HCT116 (cell line): ENCODE measurements around the gene EGFR. TPM values are rescaled to one million over a fixed set of nuclear protein-coding genes. Genes with fewer than 3 reads are reported as not detected.

Experiments
- ATAC-seq: fragments of 200-7000 bp; cut with Tn5 transposase; 2 replicates; pipeline ENCODE4 v1.9.1; 2020; ENCODE audit warnings: mild to moderate bottlenecking, moderate library complexity
- BruUV-seq: library from RNA; stranded (reverse); fragments of 400-500 nt; replicated peaks from 2 replicates; lab custom pipeline; 2021; lab: Mats Ljungman, UMichigan
- CTCF ChIA-PET: fragments of 300-600 bp; sonication (Branson Sonifier 250); formaldehyde crosslinking; loops from one replicate; lab custom pipeline; 2021; ENCODE audit warnings: antibody characterized with exemption; lab: Charles Lee
- POLR2A ChIA-PET: fragments of 300-600, 350-600 bp; sonication (Branson Sonifier 250); formaldehyde crosslinking; loops from one replicate; lab custom pipeline; 2021; ENCODE audit warnings: antibody characterized with exemption; lab: Charles Lee
- RAD21 ChIA-PET, 2 experiments: fragments of 300-600 bp; sonication (Branson Sonifier 250); formaldehyde crosslinking; loops; one replicate each; lab custom pipeline; 2023; ENCODE audit warnings: low total read pairs in 2 of 2; ENCODE audit not compliant: uncharacterized antibody in 2 of 2, unreplicated experiment in 2 of 2, low non-redundant PET in 1 of 2; lab: Charles Lee
- DNase-seq: peaks from one replicate; pipeline ENCODE4 v3.0.0-alpha.2; 2010; ENCODE audit warnings: low read depth, low spot score
- H2AFZ ChIP-seq: fragments of 200-600 bp; shearing (Covaris generic), sonication (generic); 2 replicates; pipeline ENCODE4 v1.6.1; 2017; ENCODE audit warnings: low read depth, mixed run types, mixed read lengths, antibody characterized with exemption, low read length; ENCODE audit not compliant: poor library complexity, severe bottlenecking
- H3K27ac ChIP-seq: 2 replicates; pipeline ENCODE4 v1.5.1; 2012; ENCODE audit warnings: low read depth, low read length
- H3K27me3 ChIP-seq: fragments of 200-600 bp; sonication (generic); 2 replicates; pipeline ENCODE4 v1.6.1; 2016; ENCODE audit warnings: mixed run types, low read length, mixed read lengths; ENCODE audit not compliant: insufficient read depth
- H3K36me3 ChIP-seq, 2 experiments: fragments of 200-500 bp in 1 of 2; fragments of 200-600 bp in 1 of 2; sonication (Bioruptor generic) in 1 of 2; sonication (generic) in 1 of 2; 2 replicates each; pipeline versions ENCODE4 v1.5.1 to v1.6.1; 2014 to 2016; ENCODE audit warnings: low read length in 2 of 2, inconsistent platforms in 1 of 2, mixed read lengths in 1 of 2, mixed run types in 1 of 2; ENCODE audit not compliant: insufficient read depth in 2 of 2, control insufficient read depth in 1 of 2
- H3K4me1 ChIP-seq, 2 experiments: fragments of 200-600 bp in 1 of 2; sonication (generic) in 1 of 2; 2 replicates each; pipeline versions ENCODE4 v1.5.1 to v1.6.1; 2012 to 2017; ENCODE audit warnings: low read length in 2 of 2, inconsistent platforms in 1 of 2, mild to moderate bottlenecking in 1 of 2, mixed read lengths in 1 of 2, mixed run types in 1 of 2, moderate library complexity in 1 of 2; ENCODE audit not compliant: insufficient read depth in 2 of 2, control insufficient read depth in 1 of 2
- H3K4me2 ChIP-seq: fragments of 200-600 bp; sonication (generic); 2 replicates; pipeline ENCODE4 v1.6.1; 2017; ENCODE audit warnings: mixed run types, low read length, mixed read lengths
- H3K4me3 ChIP-seq, 2 experiments: fragments of 200-600 bp in 1 of 2; sonication (generic) in 1 of 2; replicated peaks in 1 of 2; 2 replicates each; pipeline ENCODE4 v1.5.1; 2011 to 2016; ENCODE audit warnings: low read length in 2 of 2, control low read depth in 1 of 2, low read depth in 1 of 2, mild to moderate bottlenecking in 1 of 2, mixed read lengths in 1 of 2, mixed run types in 1 of 2
- H3K79me2 ChIP-seq: fragments of 200-600 bp; sonication (generic); 2 replicates; pipeline ENCODE4 v1.6.1; 2017; ENCODE audit warnings: mild to moderate bottlenecking, mixed run types, low read length, moderate library complexity, mixed read lengths; ENCODE audit not compliant: insufficient read depth
- H3K9ac ChIP-seq: fragments of 200-600 bp; sonication (generic); 2 replicates; pipeline ENCODE4 v1.6.1; 2016; ENCODE audit warnings: low read length, mixed read lengths
- H3K9me2 ChIP-seq: fragments of 200-600 bp; sonication (generic), shearing (Covaris generic); 2 replicates; pipeline ENCODE4 v1.6.1; 2017; ENCODE audit warnings: mixed run types, mild to moderate bottlenecking, moderate library complexity; ENCODE audit not compliant: insufficient read depth
- H3K9me3 ChIP-seq, 2 experiments: fragments of 200-500 bp in 1 of 2; fragments of 200-600 bp in 1 of 2; sonication (Bioruptor generic) in 1 of 2; sonication (generic) in 1 of 2; 2 replicates each; pipeline ENCODE4 v1.6.1; 2014 to 2017; ENCODE audit warnings: low read length in 2 of 2, mixed read lengths in 2 of 2, inconsistent platforms in 1 of 2, low read depth in 1 of 2, mild to moderate bottlenecking in 1 of 2, mixed run types in 1 of 2, moderate library complexity in 1 of 2; ENCODE audit not compliant: control insufficient read depth in 1 of 2, insufficient read depth in 1 of 2
- H4K20me1 ChIP-seq: fragments of 200-600 bp; sonication (generic), shearing (Covaris generic); 2 replicates; pipeline ENCODE4 v1.6.1; 2017; ENCODE audit warnings: mixed run types, mild to moderate bottlenecking, moderate library complexity; ENCODE audit not compliant: insufficient read depth
- ATF3 ChIP-seq: IDR thresholded peaks from 2 replicates; pipeline ENCODE4 v1.6.1; 2012
- CTCF ChIP-seq, 3 experiments: fragments of 200-600 bp in 1 of 3; sonication (generic) in 1 of 3; IDR thresholded peaks in 2 of 3; conservative IDR thresholded peaks in 1 of 3; 2 replicates each; pipeline ENCODE4 v1.5.1; 2012 to 2017; ENCODE audit warnings: low read depth in 2 of 3, low read length in 2 of 3, antibody characterized with exemption in 1 of 3, borderline replicate concordance in 1 of 3, control low read depth in 1 of 3, mild to moderate bottlenecking in 1 of 3, mixed read lengths in 1 of 3, mixed run types in 1 of 3, moderate library complexity in 1 of 3; ENCODE audit not compliant: insufficient read depth in 1 of 3
- EZH2phosphoT487 ChIP-seq: fragments of 200-600 bp; IDR thresholded peaks from 2 replicates; pipeline ENCODE4 v1.6.1; 2018; ENCODE audit warnings: antibody characterized with exemption, borderline replicate concordance
- MAX ChIP-seq: IDR thresholded peaks from 2 replicates; pipeline ENCODE4 v1.6.1; 2012
- TCF7L2 ChIP-seq: IDR thresholded peaks from 2 replicates; pipeline ENCODE4 v1.7.0; 2011; ENCODE audit warnings: borderline replicate concordance, inconsistent platforms; ENCODE audit not compliant: insufficient read depth, insufficient read length; ENCODE audit errors: extremely low read depth
- ZNF274 ChIP-seq: fragments of 200-500 bp; sonication (Bioruptor generic); IDR thresholded peaks from 2 replicates; pipeline ENCODE4 v1.6.1; 2014; ENCODE audit warnings: mild to moderate bottlenecking, low read depth, low read length, inconsistent platforms
- intact Hi-C: fragments of 100-400 bp; cut with micrococcal nuclease; formaldehyde crosslinking; loops from 2 replicates; pipeline ENCODE4 v1.10.0; 2022
- total RNA-seq: library from RNA; stranded (reverse); gene quantifications from one replicate; pipeline ENCODE4 v1.2.1, GENCODE V29; 2021; ENCODE audit not compliant: unreplicated experiment

The EGFR gene
- total RNA-seq, 1 experiment from 2014 or later = 71.5 TPM

- H3K9me2 ChIP-seq = no peaks in the 10 kb centered on the region
Measured at GRCh38 chr7:55044791-55045190, 26.0 kb downstream of the EGFR start.

More at GRCh38 chr7:55044791-55045190, 26.0 kb downstream of the EGFR start:
- H3K27me3 ChIP-seq = no peaks in the 10 kb centered on the region
- no peak for ATAC-seq
- intact Hi-C loops = no loop called here
- TF ChIP-seq ZNF274 (no peak), MAX (no peak), CTCF (IDR thresholded peaks at IDR 0.05 in 2 of 3, conservative IDR thresholded peaks at IDR 0.05 in 1 of 3; ENCODE audit: borderline replicate concordance in 1 of 3, insufficient read depth in 1 of 3, low read depth in 2 of 3, low read length in 2 of 3) (no peak), TCF7L2 (no peak), ATF3 (no peak), EZH2phosphoT487 (no peak)
- H2AFZ ChIP-seq = no peak overlapping the region
- H3K36me3 ChIP-seq = no peaks in the 10 kb centered on the region; a peak in 1 of 4 replicates
- RAD21 ChIA-PET = no interaction called here
- no peak for DNase-seq
- CTCF ChIA-PET = no interaction called here
- H3K9me3 ChIP-seq = no peaks in the 10 kb centered on the region
- BruUV-seq = no TSS peak
- no peak overlapping the region for H3K4me3 ChIP-seq
- peaks cover 2 to 3% of the 10 kb centered on the region in 2 experiments; a peak in 2 of 4 replicates for H3K4me1 ChIP-seq
- POLR2A ChIA-PET = no interaction called here
- H3K4me2 ChIP-seq = no peak overlapping the region
- H3K79me2 ChIP-seq = peaks cover 95% of the 10 kb centered on the region
- H3K9ac ChIP-seq = no peak overlapping the region
- no peak overlapping the region for H3K27ac ChIP-seq
- no peaks in the 10 kb centered on the region for H4K20me1 ChIP-seq
